PFSK-1 (cell line): ENCODE data around the gene RWDD4.

Experiments
- FOXP2 ChIP-seq: optimal IDR thresholded peaks from 2 replicates; pipeline ENCODE3; 2011; ENCODE audit warnings: borderline replicate concordance, control low read depth, inconsistent platforms; ENCODE audit not compliant: insufficient read depth; ENCODE audit errors: extremely low read length, extremely low read depth
- POLR2AphosphoS5 ChIP-seq: IDR thresholded peaks from 2 replicates; pipeline ENCODE4 v1.6.1; 2012; ENCODE audit warnings: low read depth, mild to moderate bottlenecking, control low read depth, low read length, moderate library complexity
- REST ChIP-seq, 2 experiments: IDR thresholded peaks; 2 replicates each; pipeline versions ENCODE4 v1.6.1 to v1.8.0; 2011 to 2012; ENCODE audit warnings: low read depth in 2 of 2, low read length in 2 of 2, control low read depth in 1 of 2, inconsistent platforms in 1 of 2, mild to moderate bottlenecking in 1 of 2, moderate library complexity in 1 of 2; ENCODE audit not compliant: insufficient read depth in 1 of 2
- SIN3A ChIP-seq: IDR thresholded peaks from 2 replicates; pipeline ENCODE4 v1.6.1; 2012; ENCODE audit warnings: mild to moderate bottlenecking, low read length, moderate library complexity, borderline replicate concordance; ENCODE audit not compliant: insufficient read depth
- TAF1 ChIP-seq: IDR thresholded peaks from 2 replicates; pipeline ENCODE4 v1.6.1; 2012; ENCODE audit warnings: low read length, control low read depth, borderline replicate concordance; ENCODE audit not compliant: insufficient read depth

RWDD4 gene

GRCh38 chr4:183627979-183628588 is 30.9 kb downstream of the RWDD4 start:
- TF ChIP-seq SIN3A (no peak), REST (IDR thresholded peaks at IDR 0.05; ENCODE audit: insufficient read depth in 1 of 2, low read depth in 2 of 2, low read length in 2 of 2) (no peak)

GRCh38 chr4:183626168-183626567 is 32.8 kb downstream of the RWDD4 start:
- TF ChIP-seq POLR2AphosphoS5 (no peak), REST (IDR thresholded peaks at IDR 0.05; ENCODE audit: insufficient read depth in 1 of 2, low read depth in 2 of 2, low read length in 2 of 2) (no peak), SIN3A (no peak), FOXP2 (no peak), TAF1 (no peak)

GRCh38 chr4:183624548-183624947 is 34.4 kb downstream of the RWDD4 start:
- TF ChIP-seq POLR2AphosphoS5 (no peak), REST (IDR thresholded peaks at IDR 0.05; ENCODE audit: insufficient read depth in 1 of 2, low read depth in 2 of 2, low read length in 2 of 2) (no peak), SIN3A (no peak), TAF1 (no peak), FOXP2 (no peak)

DNA sequence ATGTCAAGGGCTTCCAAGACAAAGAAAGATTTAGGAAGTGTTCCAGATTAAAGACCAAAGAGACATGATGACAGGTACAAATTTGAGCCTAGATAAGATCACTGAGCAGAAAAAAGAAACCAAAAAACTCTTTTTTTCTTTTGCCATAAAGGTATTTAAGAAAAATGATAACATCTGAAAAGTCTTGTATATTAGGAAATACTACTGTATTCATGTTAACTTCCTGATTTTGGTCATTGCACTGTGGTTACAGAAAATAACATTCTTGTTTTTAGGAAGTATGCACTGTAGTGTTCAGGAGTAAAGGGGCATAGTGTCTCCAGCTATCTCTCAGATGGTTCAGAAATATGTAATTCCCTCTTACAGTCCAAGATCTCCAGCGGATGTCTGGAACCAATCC is 37.1 kb downstream of the RWDD4 start:
- TF ChIP-seq FOXP2 = no peak
- TF ChIP-seq POLR2AphosphoS5 = no peak
- TF ChIP-seq REST (IDR thresholded peaks at IDR 0.05; ENCODE audit: insufficient read depth in 1 of 2, low read depth in 2 of 2, low read length in 2 of 2) = no peak
- TF ChIP-seq TAF1 = no peak
- no peak for TF ChIP-seq SIN3A

GRCh38 chr4:183620421-183620820 is 38.6 kb downstream of the RWDD4 start:
- TF ChIP-seq SIN3A (no peak), FOXP2 (no peak), REST (IDR thresholded peaks at IDR 0.05; ENCODE audit: insufficient read depth in 1 of 2, low read depth in 2 of 2, low read length in 2 of 2) (no peak), POLR2AphosphoS5 (no peak), TAF1 (no peak)
